Measurements from ENCODE around the gene TAF4.
"Not testable (repeated sequence)": the region's sequence is repeated elsewhere in the genome, so short reads cannot be mapped to it uniquely, and the experiment has no call there.

TAF4 gene

DNA sequence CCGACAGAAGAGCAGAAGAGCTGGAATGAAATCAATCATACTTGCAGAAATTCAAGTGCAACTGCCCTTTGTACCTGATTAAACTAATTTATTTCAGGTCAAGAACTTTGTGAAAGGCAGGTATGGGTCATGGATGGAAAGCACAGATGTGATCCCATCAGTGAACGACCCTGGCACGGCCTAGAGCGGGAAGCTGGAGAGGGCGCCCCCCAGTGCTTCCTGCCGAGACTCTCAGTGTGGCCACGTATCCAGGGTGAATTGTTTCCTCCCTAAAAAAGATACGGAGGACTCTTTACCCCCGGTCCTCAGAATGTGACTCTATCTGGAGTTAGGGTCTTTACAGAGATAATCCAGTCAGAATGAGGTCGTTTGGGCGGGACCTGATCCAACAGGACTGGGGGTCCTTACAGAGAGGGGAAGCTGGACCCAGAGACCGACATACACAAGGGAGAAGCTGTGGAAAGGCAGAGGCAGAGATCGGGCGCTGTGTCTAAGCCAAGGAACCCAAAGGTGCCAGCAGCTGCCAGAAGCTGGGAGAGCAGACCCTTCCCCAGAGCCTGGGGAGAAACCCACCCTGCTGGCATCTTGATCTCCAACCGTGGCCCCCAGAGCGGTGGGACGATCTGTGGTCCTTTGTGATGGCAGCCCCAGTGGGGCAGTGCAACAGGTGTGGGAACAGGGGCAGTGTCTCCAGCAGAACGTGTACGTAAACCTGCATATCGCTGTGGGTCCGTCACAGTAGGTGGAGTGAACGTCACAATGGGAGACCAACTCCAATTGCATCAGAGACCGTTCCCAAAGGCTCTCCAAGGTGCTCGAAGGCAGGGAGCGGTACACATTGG lies 91.9 kb downstream of the TAF4 start:
- Histone ChIP-seq H3K9ac (ENCODE audit: low read length) (no peak overlapping the region), H3K9me3 (ENCODE audit: control insufficient read depth, low read length) (no peaks in the 10 kb centered on the region), H3K36me3 (ENCODE audit: control insufficient read depth, insufficient read depth, low read length) (no peaks in the 10 kb centered on the region), H3K4me1 (ENCODE audit: control insufficient read depth, insufficient read depth, low read length) (no peaks in the 10 kb centered on the region), H3K4me3 (ENCODE audit: low read length) (no peak overlapping the region), H3K27me3 (ENCODE audit: control insufficient read depth, insufficient read depth, low read length) (no peaks in the 10 kb centered on the region)

DNA sequence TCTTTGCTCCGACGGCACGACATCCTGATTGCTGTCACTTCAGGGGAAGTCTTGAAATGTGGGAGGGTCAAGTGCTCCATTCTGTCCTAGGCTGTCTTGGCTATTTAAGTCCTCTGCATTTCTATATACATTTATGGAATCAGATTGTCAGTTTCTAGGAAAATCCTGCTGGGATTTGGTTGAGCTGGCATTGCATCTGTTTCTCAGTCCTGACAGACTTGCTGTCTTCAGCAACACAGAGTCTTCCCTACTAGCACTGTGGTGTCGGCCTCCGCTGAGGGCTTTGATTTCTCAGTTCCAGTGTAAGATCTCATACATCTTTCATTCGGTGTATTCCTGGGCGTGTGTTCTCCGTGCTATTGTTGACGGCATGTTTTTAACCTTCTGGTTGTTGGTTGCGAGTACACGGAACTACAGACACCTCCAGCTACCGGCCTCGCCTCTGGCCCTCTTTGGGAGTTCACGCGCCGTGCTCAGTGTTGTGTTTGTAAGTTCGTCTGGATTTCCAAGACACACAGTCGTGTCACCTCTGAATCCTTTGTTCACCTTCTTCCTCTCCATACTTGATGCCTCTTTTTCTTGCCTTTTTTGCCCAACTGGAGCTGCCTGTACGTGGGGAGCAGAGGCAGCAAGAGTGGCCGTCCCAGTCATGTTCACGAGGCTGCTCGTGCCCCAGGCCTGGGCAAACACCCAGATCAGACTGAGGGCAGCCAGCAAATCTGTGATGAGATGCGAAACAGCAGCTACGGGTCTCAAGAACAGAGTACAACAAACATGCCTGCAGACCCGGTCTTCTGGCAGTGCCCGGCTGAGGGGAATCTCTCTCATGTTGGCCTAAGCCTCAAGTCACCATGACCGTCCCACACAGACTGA lies 92.8 kb downstream of the TAF4 start:
- no peaks in the 10 kb centered on the region for H3K4me1 ChIP-seq (ENCODE audit: control insufficient read depth, insufficient read depth, low read length)
- H3K36me3 ChIP-seq (ENCODE audit: control insufficient read depth, insufficient read depth, low read length) = no peaks in the 10 kb centered on the region
- no peak overlapping the region for H3K9ac ChIP-seq (ENCODE audit: low read length)
- no peaks in the 10 kb centered on the region for H3K27me3 ChIP-seq (ENCODE audit: control insufficient read depth, insufficient read depth, low read length)
- no peaks in the 10 kb centered on the region for H3K9me3 ChIP-seq (ENCODE audit: control insufficient read depth, low read length)
- H3K4me3 ChIP-seq (ENCODE audit: low read length) = no peak overlapping the region

DNA sequence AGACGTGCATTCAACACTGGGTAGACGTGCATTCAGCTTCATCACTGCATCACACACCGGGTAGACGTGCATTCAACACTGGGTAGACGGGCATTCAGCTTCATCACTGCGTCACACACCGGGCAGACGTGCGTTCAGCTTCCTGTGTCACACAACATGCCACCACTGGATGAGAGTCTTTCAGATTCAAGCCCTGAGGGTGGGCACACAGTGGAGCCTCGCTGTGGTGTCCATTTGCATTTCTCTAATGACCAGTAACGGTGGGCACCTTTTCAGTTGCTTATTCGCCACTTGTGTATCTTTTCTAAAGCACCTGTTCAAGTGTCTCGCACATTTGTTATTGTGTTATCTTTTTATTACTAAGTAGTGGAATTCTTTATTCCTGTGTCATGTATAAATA lies 94.1 kb downstream of the TAF4 start:
- not testable (repeated sequence) for H3K4me1 ChIP-seq (ENCODE audit: control insufficient read depth, insufficient read depth, low read length); H3K9me3 ChIP-seq (ENCODE audit: control insufficient read depth, low read length); H3K9ac ChIP-seq (ENCODE audit: low read length); H3K27me3 ChIP-seq (ENCODE audit: control insufficient read depth, insufficient read depth, low read length); H3K36me3 ChIP-seq (ENCODE audit: control insufficient read depth, insufficient read depth, low read length); H3K4me3 ChIP-seq (ENCODE audit: low read length)

DNA sequence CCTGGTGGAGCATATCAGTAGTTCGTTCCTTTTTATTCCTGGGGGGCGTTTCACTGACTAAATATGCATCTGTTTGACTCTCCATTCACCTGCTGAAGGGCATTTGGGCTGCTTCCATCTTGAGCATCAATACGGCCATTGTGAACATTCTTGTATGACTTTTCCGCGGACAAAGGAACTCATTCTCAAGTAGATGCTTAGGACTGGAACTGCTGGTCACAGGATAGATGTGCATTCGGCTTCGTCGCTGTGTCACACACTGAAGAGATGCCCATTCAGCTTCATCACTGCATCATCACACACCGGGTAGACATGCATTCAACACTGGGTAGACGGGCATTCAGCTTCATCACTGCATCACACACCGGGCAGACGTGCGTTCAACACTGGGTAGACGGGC lies 95.3 kb downstream of the TAF4 start:
- Histone ChIP-seq H3K9me3 (ENCODE audit: control insufficient read depth, low read length) (no peaks in the 10 kb centered on the region), H3K27me3 (ENCODE audit: control insufficient read depth, insufficient read depth, low read length) (peaks cover 10% of the 10 kb centered on the region), H3K9ac (ENCODE audit: low read length) (no peak overlapping the region), H3K4me1 (ENCODE audit: control insufficient read depth, insufficient read depth, low read length) (no peaks in the 10 kb centered on the region), H3K4me3 (ENCODE audit: low read length) (no peak overlapping the region), H3K36me3 (ENCODE audit: control insufficient read depth, insufficient read depth, low read length) (no peaks in the 10 kb centered on the region)

DNA sequence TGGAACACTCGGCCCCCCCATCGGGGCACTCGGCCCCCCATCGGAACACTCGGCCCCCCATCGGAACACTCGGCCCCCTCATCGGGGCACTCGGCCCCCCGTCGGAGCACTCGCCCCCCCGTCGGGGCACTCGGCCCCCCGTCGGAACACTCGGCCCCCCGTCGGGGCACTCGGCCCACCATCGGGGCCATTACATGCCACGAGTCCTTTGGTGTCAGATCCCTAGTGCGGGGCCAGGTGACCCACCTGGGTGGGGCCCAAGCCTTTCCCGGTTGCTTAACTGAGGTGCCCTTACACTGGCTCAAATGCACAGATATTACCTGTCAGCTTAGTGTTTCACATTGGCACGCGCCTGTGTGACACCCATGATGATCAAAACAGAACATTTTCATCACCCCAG lies 95.9 kb downstream of the TAF4 start:
- no peaks in the 10 kb centered on the region for H3K36me3 ChIP-seq (ENCODE audit: control insufficient read depth, insufficient read depth, low read length)
- no peaks in the 10 kb centered on the region for H3K4me1 ChIP-seq (ENCODE audit: control insufficient read depth, insufficient read depth, low read length)
- no peak overlapping the region for H3K9ac ChIP-seq (ENCODE audit: low read length)
- no peaks in the 10 kb centered on the region for H3K9me3 ChIP-seq (ENCODE audit: control insufficient read depth, low read length)
- peaks cover 15% of the 10 kb centered on the region for H3K27me3 ChIP-seq (ENCODE audit: control insufficient read depth, insufficient read depth, low read length)
- H3K4me3 ChIP-seq (ENCODE audit: low read length) = no peak overlapping the region

DNA sequence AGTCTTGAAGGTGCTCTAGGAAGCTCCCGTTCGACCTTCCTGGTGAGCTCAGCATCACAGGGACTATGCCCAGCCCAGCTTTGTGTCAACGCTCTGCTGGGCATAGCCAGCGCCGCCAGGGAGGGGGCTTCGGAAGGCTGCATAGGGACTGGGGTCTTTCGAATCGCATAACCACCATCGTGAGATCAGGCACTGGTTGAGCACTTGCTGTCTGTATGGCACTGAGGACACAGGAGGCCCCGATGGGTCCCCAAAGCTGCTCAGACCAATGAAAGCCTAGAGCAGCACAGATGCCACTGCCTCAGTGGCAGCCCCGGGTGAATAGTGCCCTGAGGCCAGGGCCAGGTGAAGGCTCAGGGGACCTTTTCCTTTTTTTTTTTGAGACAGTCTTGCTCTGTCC lies 96.7 kb downstream of the TAF4 start:
- H3K9me3 ChIP-seq (ENCODE audit: control insufficient read depth, low read length) = no peaks in the 10 kb centered on the region
- no peaks in the 10 kb centered on the region for H3K36me3 ChIP-seq (ENCODE audit: control insufficient read depth, insufficient read depth, low read length)
- H3K4me1 ChIP-seq (ENCODE audit: control insufficient read depth, insufficient read depth, low read length) = no peaks in the 10 kb centered on the region
- H3K9ac ChIP-seq (ENCODE audit: low read length) = no peak overlapping the region
- no peak overlapping the region for H3K4me3 ChIP-seq (ENCODE audit: low read length)
- H3K27me3 ChIP-seq (ENCODE audit: control insufficient read depth, insufficient read depth, low read length) = peaks cover 18% of the 10 kb centered on the region

DNA sequence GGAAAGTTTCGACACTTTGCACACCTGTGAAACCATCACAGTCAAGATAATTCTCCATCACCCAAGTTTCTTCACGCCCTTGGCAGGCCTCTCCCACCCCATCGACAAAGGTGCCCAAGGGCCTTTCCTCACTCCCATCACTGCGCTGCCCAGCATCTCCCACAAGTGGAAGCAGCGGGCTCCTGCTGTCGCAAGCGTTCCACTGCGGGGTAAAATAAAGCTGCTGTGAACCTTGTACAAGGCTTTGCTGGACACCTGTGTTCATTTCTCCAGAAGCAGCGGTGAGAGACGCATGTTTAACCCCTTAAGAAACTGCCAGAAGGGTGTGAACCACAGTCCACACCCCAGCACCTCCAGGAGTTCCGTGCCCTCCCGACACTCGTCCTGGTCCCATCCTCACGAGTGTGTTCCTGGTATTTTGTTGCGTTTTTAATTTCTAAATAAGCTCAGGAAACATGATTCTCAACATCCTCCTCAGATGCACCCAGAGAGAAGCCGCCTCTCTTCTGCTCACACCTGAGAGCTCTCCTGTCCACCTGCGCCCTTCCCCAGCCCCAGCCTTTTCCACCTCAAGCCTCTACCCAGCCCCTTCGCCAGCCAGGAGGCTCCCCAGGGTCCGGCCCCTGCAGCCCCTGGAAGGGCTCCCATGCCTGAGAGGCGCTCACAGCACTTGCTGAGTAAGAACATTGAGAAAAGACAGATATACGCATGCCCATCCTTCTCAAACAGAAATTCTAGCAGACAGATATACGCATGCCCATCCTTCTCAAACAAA lies 97.5 kb downstream of the TAF4 start:
- peaks cover 18% of the 10 kb centered on the region for H3K27me3 ChIP-seq (ENCODE audit: control insufficient read depth, insufficient read depth, low read length)
- H3K9ac ChIP-seq (ENCODE audit: low read length) = no peak overlapping the region
- H3K4me3 ChIP-seq (ENCODE audit: low read length) = no peak overlapping the region
- H3K36me3 ChIP-seq (ENCODE audit: control insufficient read depth, insufficient read depth, low read length) = no peaks in the 10 kb centered on the region
- H3K9me3 ChIP-seq (ENCODE audit: control insufficient read depth, low read length) = no peaks in the 10 kb centered on the region
- H3K4me1 ChIP-seq (ENCODE audit: control insufficient read depth, insufficient read depth, low read length) = no peaks in the 10 kb centered on the region

DNA sequence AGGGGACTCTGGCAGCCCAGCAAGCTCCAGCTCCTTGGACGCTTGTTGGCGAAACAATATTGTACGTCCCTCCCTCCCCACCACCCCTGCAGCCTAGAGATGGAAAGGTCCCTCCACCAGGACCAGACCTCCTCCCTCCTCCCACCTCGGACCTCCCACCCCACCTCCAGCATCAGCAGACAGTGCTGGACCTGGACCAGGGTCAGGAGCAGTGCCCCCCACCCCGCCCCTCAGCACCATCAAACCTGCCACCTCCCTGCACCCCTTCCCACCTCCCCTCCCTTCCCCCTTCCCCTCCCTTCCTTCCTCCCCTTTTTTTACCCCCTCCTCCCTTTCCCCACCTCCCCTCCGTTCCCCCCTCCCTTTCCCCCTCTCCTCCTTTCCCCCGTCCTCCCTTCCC lies 98.4 kb downstream of the TAF4 start:
- no peak overlapping the region for H3K4me3 ChIP-seq (ENCODE audit: low read length)
- H3K4me1 ChIP-seq (ENCODE audit: control insufficient read depth, insufficient read depth, low read length) = no peaks in the 10 kb centered on the region
- no peaks in the 10 kb centered on the region for H3K9me3 ChIP-seq (ENCODE audit: control insufficient read depth, low read length)
- no peak overlapping the region for H3K9ac ChIP-seq (ENCODE audit: low read length)
- no peaks in the 10 kb centered on the region for H3K36me3 ChIP-seq (ENCODE audit: control insufficient read depth, insufficient read depth, low read length)
- peaks cover 18% of the 10 kb centered on the region for H3K27me3 ChIP-seq (ENCODE audit: control insufficient read depth, insufficient read depth, low read length)

DNA sequence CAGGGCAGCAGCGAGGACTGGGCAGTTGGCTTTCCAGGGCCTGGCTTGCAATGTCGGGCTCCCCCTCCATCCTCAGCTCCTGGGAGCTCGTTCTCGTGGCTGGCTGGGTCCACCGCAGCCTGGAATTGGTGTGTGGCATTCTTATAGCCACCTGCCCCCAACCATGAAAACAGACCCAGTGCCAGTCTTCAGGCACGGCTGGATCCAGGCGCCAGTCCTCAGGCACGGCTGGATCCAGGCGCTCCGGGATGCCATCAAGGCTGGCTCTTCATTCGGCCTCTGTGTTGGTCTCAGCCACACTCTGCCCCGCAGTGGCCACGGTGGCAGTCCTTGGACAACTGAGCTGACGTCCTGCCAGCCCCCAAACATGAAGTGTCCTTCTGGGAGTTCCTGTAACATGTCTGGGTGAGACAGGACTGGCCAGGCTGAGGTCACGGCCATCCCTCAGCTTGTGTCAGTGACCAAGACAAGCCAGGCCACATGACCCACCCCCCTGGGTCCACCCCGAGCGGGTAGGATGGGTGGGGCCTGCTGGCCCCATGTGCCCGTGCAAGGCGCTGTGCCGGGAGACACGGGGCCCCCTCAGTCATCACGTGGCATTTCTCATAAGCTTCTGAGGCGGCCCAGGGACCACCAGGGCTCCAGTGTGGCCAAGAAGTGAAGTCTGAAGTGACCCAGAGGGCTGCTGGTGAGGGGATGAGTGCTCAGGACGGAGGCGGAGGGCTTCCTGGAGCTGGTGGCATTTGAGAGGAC lies 99.0 kb downstream of the TAF4 start:
- H3K4me3 ChIP-seq (ENCODE audit: low read length) = no peak overlapping the region
- no peaks in the 10 kb centered on the region for H3K9me3 ChIP-seq (ENCODE audit: control insufficient read depth, low read length)
- no peak overlapping the region for H3K9ac ChIP-seq (ENCODE audit: low read length)
- H3K4me1 ChIP-seq (ENCODE audit: control insufficient read depth, insufficient read depth, low read length) = no peaks in the 10 kb centered on the region
- H3K27me3 ChIP-seq (ENCODE audit: control insufficient read depth, insufficient read depth, low read length) = peaks cover 18% of the 10 kb centered on the region
- H3K36me3 ChIP-seq (ENCODE audit: control insufficient read depth, insufficient read depth, low read length) = no peaks in the 10 kb centered on the region

DNA sequence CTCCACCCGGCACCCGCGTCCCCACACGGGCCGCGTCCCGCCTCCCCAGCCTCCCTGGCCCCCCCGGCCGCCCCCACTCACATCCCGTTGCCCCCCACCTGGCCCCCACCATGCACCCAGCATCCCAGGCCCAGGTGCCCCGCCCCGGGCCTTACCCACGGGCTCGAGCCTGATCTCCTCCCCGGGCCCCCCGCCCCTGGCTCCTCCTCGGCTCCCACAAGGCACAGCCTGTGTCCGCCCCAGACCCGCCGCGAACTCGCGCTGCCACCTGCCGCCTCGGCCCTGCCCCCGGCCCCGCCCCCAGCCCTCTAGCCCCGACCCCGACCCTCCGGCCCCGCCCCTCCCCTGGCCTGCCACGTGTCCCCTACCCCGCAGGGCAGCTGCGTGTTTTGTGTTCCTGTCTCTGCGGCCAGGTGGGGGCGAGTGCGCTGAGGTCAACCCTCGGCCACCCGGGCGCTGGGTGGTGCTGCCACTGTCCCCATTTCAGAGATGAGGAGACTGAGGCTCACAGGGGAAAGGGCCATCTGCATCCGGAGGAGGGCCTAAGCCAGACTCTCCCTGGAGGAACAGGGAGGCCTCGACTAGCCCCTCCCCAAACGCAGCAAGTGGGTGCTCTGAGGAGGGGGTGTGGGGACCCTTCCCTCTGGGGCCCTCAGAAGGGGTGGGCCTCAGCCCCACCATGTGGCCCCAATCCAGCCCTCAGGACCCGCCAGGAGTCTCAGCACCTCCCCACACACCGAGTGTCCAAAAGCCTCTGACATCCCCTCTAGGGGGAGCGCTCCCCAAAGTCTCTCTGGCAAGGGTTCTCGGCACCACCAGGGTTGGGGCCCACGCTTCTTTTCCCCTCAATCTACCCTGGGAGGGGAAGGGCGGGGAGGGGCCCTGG lies 99.8 kb downstream of the TAF4 start:
- peaks cover 18% of the 10 kb centered on the region for H3K27me3 ChIP-seq (ENCODE audit: control insufficient read depth, insufficient read depth, low read length)
- no peaks in the 10 kb centered on the region for H3K9me3 ChIP-seq (ENCODE audit: control insufficient read depth, low read length)
- no peaks in the 10 kb centered on the region for H3K4me1 ChIP-seq (ENCODE audit: control insufficient read depth, insufficient read depth, low read length)
- no peaks in the 10 kb centered on the region for H3K36me3 ChIP-seq (ENCODE audit: control insufficient read depth, insufficient read depth, low read length)
- no peak overlapping the region for H3K9ac ChIP-seq (ENCODE audit: low read length)
- no peak overlapping the region for H3K4me3 ChIP-seq (ENCODE audit: low read length)
